A549 (cell line): ENCODE measurements around the gene ARID5B.

Source experiments
- CBX8 ChIP-seq: fragments of 200-600 bp; sonication (generic); IDR thresholded peaks from 2 replicates; pipeline ENCODE4 v1.6.1; 2016
- MYC ChIP-seq: IDR thresholded peaks from 2 replicates; pipeline ENCODE4 v1.6.1; 2012; ENCODE audit warnings: mild to moderate bottlenecking, inconsistent platforms, low read length, improper control_type of control experiment, borderline replicate concordance
- POLR2A ChIP-seq: IDR thresholded peaks from 2 replicates; pipeline ENCODE4 v1.6.1; 2012; ENCODE audit warnings: mild to moderate bottlenecking, low read length
- RAD21 ChIP-seq, 2 experiments: fragments of >200 bp in 1 of 2; sonication (Bioruptor Twin) in 1 of 2; formaldehyde crosslinking in 1 of 2; IDR thresholded peaks in 1 of 2; conservative IDR thresholded peaks in 1 of 2; 2 replicates in 1 of 2; 3 replicates in 1 of 2; pipeline ENCODE4 v1.6.1; 2012 to 2018; ENCODE audit warnings: inconsistent platforms in 1 of 2
- REST ChIP-seq: fragments of 200-600 bp; sonication (generic); IDR thresholded peaks from 2 replicates; pipeline ENCODE4 v1.6.1; 2016; ENCODE audit warnings: antibody characterized with exemption, mild to moderate bottlenecking, moderate library complexity
- SMC3 ChIP-seq: fragments of >200 bp; sonication (Bioruptor Twin); formaldehyde crosslinking; IDR thresholded peaks from 3 replicates; pipeline ENCODE4 v1.6.1; 2018; ENCODE audit warnings: inconsistent platforms
- USF2 ChIP-seq: fragments of 450-650 bp; IDR thresholded peaks from 2 replicates; pipeline ENCODE4 v1.6.1; 2014; ENCODE audit warnings: antibody characterized with exemption
- ZFP36 ChIP-seq: fragments of 450-650 bp; IDR thresholded peaks from 2 replicates; pipeline ENCODE4 v1.6.1; 2014; ENCODE audit warnings: borderline replicate concordance; ENCODE audit not compliant: partially characterized antibody
- TF ChIP-seq, protein P1 (sequence below): fragments of >200 bp; sonication (Bioruptor Twin); formaldehyde crosslinking; IDR thresholded peaks from 3 replicates; pipeline ENCODE4 v1.5.1; 2016
- TF ChIP-seq, protein P2 (sequence below): fragments of >200 bp; sonication (Bioruptor Twin); formaldehyde crosslinking; IDR thresholded peaks from 3 replicates; pipeline ENCODE4 v1.6.1; 2016
- TF ChIP-seq, protein P3 (sequence below): IDR thresholded peaks from 2 replicates; pipeline ENCODE4 v1.6.1; 2012

DNA sequence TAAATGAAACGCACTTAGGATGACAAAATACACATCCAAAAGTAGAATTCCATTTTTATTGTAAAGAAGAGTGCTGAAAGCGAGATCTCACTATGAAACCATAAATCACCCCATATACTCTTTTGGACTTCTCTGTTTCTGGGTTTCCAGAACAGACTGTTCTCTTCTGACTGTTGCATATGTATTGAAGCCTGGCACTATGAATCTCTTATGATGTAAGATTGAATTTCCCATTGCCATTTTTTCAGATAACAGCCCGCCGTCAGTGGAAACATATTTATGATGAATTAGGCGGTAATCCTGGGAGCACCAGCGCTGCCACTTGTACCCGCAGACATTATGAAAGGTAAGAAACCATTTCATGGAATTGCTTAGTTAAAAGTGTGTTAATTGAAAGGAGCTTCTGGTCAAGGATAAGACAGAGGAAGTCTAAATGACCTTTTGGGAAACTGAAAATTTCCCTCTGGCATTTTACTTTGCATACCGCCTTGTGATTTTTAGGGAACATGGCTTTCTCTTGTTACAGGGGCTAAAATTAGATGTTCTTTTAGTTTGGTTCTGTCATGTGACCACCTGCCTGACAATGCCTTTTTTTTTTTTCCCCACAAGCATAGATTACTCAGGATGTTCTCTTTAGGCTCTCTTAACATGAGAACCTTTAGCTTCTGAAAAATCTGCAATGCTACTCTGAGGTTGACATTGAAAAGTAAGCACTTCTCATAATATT is 168.1 kb downstream of the ARID5B start:
- TF ChIP-seq, protein P1, sequence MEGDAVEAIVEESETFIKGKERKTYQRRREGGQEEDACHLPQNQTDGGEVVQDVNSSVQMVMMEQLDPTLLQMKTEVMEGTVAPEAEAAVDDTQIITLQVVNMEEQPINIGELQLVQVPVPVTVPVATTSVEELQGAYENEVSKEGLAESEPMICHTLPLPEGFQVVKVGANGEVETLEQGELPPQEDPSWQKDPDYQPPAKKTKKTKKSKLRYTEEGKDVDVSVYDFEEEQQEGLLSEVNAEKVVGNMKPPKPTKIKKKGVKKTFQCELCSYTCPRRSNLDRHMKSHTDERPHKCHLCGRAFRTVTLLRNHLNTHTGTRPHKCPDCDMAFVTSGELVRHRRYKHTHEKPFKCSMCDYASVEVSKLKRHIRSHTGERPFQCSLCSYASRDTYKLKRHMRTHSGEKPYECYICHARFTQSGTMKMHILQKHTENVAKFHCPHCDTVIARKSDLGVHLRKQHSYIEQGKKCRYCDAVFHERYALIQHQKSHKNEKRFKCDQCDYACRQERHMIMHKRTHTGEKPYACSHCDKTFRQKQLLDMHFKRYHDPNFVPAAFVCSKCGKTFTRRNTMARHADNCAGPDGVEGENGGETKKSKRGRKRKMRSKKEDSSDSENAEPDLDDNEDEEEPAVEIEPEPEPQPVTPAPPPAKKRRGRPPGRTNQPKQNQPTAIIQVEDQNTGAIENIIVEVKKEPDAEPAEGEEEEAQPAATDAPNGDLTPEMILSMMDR = no peak
- no peak for TF ChIP-seq RAD21 (conservative IDR thresholded peaks at IDR 0.05 in 1 of 2, IDR thresholded peaks at IDR 0.05 in 1 of 2)
- no peak for TF ChIP-seq ZFP36
- no peak for TF ChIP-seq CBX8
- TF ChIP-seq, protein P2, sequence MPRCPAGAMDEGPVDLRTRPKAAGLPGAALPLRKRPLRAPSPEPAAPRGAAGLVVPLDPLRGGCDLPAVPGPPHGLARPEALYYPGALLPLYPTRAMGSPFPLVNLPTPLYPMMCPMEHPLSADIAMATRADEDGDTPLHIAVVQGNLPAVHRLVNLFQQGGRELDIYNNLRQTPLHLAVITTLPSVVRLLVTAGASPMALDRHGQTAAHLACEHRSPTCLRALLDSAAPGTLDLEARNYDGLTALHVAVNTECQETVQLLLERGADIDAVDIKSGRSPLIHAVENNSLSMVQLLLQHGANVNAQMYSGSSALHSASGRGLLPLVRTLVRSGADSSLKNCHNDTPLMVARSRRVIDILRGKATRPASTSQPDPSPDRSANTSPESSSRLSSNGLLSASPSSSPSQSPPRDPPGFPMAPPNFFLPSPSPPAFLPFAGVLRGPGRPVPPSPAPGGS = no peak
- TF ChIP-seq SMC3 = no peak
- no peak for TF ChIP-seq MYC
- no peak for TF ChIP-seq USF2
- TF ChIP-seq POLR2A = no peak
- no peak for TF ChIP-seq REST
- TF ChIP-seq, protein P3, sequence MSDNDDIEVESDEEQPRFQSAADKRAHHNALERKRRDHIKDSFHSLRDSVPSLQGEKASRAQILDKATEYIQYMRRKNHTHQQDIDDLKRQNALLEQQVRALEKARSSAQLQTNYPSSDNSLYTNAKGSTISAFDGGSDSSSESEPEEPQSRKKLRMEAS = no peak
